ENCODE data around the gene IL2RG. TPM values are rescaled to one million over a fixed set of nuclear protein-coding genes. Genes with fewer than 3 reads are reported as not detected.

The IL2RG gene
- total and polyA plus RNA-seq, 7 donors: 1.7 to 90.1 (median 11.2) TPM; not detected in 1

DNA sequence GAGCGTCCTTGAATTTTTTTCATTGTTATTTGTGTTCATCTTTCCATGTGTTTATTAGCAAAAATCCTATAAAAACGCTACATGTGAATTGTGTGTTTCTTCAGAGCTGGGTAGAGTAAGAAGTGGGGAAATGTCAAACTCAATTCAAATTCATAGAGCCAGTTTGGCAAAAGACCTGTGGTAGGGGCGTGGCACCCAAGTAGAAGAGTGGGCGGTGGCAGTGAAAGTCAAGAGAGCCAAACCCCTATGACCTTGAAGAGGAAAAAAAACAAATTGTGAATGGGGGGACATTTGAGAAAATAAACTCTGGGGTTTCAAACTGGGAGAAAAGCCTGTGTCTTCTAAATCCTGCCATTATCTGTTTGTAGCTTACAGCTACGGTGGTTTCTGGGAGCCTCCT, 20.1 kb downstream of the IL2RG start:
- Histone ChIP-seq H3K4me3 (no peak overlapping the region), H3K36me3 (no peaks in the 10 kb centered on the region), H3K9me3 (no peaks in the 10 kb centered on the region), H3K27ac (no peak overlapping the region), H3K27me3 (no peaks in the 10 kb centered on the region), H3K4me1 (peaks cover 0 to under 1% (median 0%) of the 10 kb centered on the region in 4 donors)
- intact Hi-C loops (cut with DNase I): no loop called here
- TF ChIP-seq CTCF (IDR thresholded peaks at IDR 0.05) (no peak), EP300 (IDR thresholded peaks at IDR 0.05) (no peak), POLR2AphosphoS5 (IDR thresholded peaks at IDR 0.05) (no peak)
- WGBS, 2 donors: 88 to 90% methylated on average over 5 of the region's 5 CpGs
- DNase-seq: no peak

GRCh38 chrX:71085900-71086299, 25.5 kb downstream of the IL2RG start:
- Histone ChIP-seq H3K27me3 (no peaks in the 10 kb centered on the region), H3K27ac (no peak overlapping the region), H3K36me3 (no peaks in the 10 kb centered on the region), H3K4me1 (no peaks in the 10 kb centered on the region), H3K4me3 (no peak overlapping the region), H3K9me3 (no peaks in the 10 kb centered on the region)
- WGBS, 2 donors: 69 to 81% methylated on average over 4 of the region's 4 CpGs
- intact Hi-C loops (cut with DNase I): no loop called here
- TF ChIP-seq CTCF (IDR thresholded peaks at IDR 0.05): no peak
- TF ChIP-seq POLR2A (IDR thresholded peaks at IDR 0.05): no peak
- TF ChIP-seq POLR2AphosphoS5 (IDR thresholded peaks at IDR 0.05): no peak
- no peak for TF ChIP-seq EP300 (IDR thresholded peaks at IDR 0.05)
- DNase-seq: no peak

DNA sequence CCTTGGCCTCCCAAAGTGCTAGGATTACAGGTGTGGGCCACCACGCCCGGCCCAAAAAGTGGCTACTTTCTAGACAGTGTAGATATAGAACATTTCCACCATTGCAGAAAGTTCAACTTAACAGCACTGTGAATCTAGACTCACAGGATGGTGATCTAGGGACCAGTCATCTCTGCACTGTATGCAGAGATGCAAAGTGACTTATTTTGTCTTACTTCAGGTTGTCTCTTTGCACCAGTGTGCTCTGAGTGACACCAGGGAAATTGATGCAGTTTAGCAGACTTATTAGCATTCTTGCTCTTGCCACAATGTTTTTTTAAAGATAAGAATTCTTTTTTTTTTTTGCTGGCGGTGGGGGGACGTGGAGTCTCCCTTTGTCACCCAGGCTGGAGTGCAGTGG, 28.6 kb downstream of the IL2RG start:
- no peak for TF ChIP-seq POLR2AphosphoS5 (IDR thresholded peaks at IDR 0.05)
- TF ChIP-seq EP300 (IDR thresholded peaks at IDR 0.05): no peak
- no peak for TF ChIP-seq POLR2A (IDR thresholded peaks at IDR 0.05)
- TF ChIP-seq CTCF (IDR thresholded peaks at IDR 0.05): no peak
- no peak overlapping the region for H3K27ac ChIP-seq
- no peaks in the 10 kb centered on the region for H3K36me3 ChIP-seq
- H3K9me3 ChIP-seq: no peaks in the 10 kb centered on the region
- H3K4me3 ChIP-seq: no peak overlapping the region
- 83 to 89% methylated on average over 4 of the region's 4 CpGs for WGBS, 2 donors
- intact Hi-C loops (cut with DNase I): no loop called here
- no peak for DNase-seq
- H3K27me3 ChIP-seq: no peaks in the 10 kb centered on the region
- H3K4me1 ChIP-seq: no peaks in the 10 kb centered on the region

DNA sequence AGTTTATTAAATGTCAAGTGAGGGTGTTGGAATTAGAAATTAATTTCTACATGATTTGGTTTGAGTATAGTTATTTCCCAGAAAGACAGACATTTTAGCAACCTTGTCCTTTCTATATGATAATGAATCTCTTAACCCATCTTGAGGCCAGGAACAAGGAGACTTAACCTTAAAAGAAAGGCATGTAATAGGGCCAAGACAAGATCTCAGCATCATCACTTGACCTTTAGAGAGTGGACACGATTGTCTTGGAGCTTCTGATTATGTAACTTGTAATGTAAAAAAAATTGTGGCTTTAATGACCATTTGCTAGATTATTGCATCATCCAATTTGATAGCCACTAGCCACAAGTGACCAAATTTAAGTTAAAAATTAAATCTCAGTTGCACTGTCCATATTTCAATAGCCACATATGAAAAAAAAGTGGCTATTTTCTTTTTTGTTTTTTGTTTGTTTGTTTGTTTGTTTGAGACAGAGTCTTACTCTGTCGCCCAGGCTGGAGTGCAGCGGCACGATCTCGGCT, 29.2 kb downstream of the IL2RG start:
- 76 to 83% methylated on average over 5 of the region's 5 CpGs for WGBS, 2 donors
- DNase-seq: no peak
- no peaks in the 10 kb centered on the region for H3K36me3 ChIP-seq
- no peak overlapping the region for H3K4me3 ChIP-seq
- no peaks in the 10 kb centered on the region for H3K9me3 ChIP-seq
- intact Hi-C loops (cut with DNase I): no loop called here
- TF ChIP-seq POLR2AphosphoS5 (IDR thresholded peaks at IDR 0.05) (no peak), POLR2A (IDR thresholded peaks at IDR 0.05) (no peak), EP300 (IDR thresholded peaks at IDR 0.05) (no peak), CTCF (IDR thresholded peaks at IDR 0.05) (no peak)
- no peak overlapping the region for H3K27ac ChIP-seq
- H3K27me3 ChIP-seq: no peaks in the 10 kb centered on the region
- H3K4me1 ChIP-seq: no peaks in the 10 kb centered on the region

Measured in sigmoid colon (tissue), 7 donors.